Sciatic nerve (tissue), 2 donors: ENCODE data around the gene GP9. TPM values are rescaled to one million over a fixed set of nuclear protein-coding genes. Genes with fewer than 3 reads are reported as not detected.
A peak's percentile ranks its signal among the peaks of the same experiment; 100 is the strongest.

Experiments
- ATAC-seq: fragments of 200-7000 bp; cut with Tn5 transposase; one replicate; pipeline ENCODE4 v1.9.1; 2020; ENCODE audit warnings: mild to moderate bottlenecking, moderate library complexity
- DNase-seq: peaks from one replicate; pipeline ENCODE4 v3.0.0-alpha.2; 2020; ENCODE audit warnings: low spot score
- intact Hi-C: fragments of 100-400 bp; cut with DNase I; formaldehyde crosslinking; loops from one replicate; pipeline ENCODE4 v1.14.2; 2022
- total RNA-seq: library from RNA; stranded (reverse); fragmentation: NEBNext Ultra II Directional; extraction: Animal tissue kit (Norgen Biotek cat#: 25700); gene quantifications from one replicate; pipeline ENCODE4 v1.2.1, GENCODE V29; 2021
- donor health status: DM: no; HTN: no; CAD: no.
- donor health status: DM: no; HTN: no; CAD: no.

Gene GP9
- 0.53 TPM for total RNA-seq

DNA sequence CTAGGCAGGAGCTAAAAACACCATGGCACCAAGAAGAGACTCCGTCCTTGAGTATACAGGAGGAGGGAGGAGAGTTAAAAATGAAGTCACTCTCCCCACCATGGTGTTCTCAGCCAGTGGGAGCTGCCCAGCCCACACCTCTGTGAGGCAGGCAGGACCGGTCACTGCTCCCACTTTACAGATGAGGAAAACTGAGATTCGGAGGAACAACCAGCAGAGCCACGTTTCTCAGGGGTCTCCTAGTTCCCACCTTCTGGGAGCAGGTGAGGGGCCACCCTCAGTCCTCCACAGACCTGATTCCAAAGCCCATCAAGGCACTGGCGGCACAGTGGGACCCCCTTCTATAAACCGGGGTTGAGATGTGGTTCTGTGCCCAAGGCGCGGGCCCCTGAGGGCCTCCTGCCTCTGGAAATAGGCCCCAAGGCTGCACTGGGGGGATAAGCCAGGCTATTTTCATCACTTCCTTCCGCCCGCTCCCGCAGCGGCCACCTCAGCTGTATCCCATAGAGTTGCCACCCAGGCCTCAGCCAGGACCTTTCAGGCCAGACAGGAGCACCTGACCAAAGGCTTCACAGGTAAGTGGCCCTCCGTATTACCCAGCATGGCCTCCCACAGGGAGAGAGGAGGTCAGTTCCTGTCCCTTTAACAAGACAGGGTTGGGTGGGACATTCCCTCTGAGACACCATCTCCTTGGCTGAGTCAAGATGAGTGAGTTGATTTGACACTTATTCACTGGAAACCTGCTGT lies at the start of gene GP9:
GP9 (plus strand) TSS at position 504 of the 747 bp plus-strand sequence. CDS start 961 bp downstream, outside the sequence.
- no peak for ATAC-seq
- no peak for DNase-seq

GRCh38 chr3:129013491-129013891 lies 47.1 kb upstream of the GP9 start:
- intact Hi-C loops: no loop called here
- DNase-seq (no peak), ATAC-seq (no peak)

More for the DNA sequence above, at the start of gene GP9:
- intact Hi-C loops: no loop called here

GRCh38 chr3:129014148-129014547 lies 46.4 kb upstream of the GP9 start:
- ATAC-seq: peak; percentile 44

DNA sequence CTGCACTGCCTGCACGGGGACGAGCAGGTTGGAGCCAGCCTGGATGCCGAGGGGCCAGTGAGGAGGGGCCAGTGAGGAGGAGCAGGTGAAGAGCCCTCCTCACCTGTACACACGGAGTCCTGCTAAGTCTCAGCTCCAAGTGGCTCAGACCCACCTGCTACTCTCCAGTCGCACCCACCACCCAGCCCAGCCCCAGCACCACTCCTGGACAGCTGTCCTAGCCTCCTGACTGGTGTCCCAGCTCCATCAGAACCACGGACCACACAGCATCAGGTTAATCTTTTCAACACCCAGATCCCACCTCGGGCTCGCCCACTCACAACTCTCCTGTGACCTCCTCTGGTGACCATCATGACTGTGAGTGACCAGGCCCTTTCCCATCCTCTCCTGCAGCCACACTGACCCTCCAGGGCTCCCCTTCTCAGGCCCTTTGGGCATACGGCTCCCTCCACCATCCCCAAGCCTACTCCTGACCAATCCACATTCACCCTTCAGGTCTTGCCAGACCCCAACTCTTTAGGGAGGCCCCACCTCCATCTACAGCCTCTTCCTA lies 45.7 kb upstream of the GP9 start:
- ATAC-seq: no peak
- DNase-seq: no peak
- intact Hi-C loops: no loop called here

More at GRCh38 chr3:129014148-129014547, 46.4 kb upstream of the GP9 start:
- no peak for DNase-seq
- intact Hi-C loops: no loop called here

DNA sequence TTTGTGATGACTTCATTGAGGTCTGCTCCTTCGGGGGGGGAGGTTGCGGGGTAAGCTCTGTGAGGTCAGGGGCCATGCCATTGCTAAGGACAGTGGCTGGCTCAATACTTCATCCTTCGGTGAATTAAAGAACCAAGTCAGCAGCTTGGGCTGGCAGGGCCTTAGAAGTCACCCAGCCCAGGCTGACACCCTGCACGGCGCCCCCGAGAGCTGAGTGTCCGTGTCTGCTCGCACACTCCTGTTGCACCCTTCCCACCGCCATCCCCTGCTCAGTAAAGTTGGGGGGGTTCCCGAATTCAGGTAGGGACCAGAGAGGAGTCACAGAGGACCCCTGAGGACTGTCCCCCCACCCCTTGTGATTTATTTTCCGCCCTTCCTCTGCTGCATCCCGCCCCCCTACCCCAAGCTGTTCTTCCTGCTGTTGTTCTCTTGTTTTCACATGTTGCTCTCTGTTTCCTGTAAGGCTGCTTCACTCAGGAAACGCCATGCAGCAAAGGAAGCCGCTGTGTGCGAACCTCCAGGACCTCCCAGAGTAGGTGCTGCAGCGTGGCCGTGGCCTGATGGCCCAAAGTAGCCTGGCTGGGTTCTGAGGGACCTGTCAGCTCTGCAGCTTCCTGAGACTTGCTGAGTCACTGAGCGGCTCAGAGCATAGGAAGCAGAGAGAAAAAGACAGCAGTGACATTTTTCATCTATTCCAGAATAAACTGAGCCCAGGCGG lies 45.0 kb upstream of the GP9 start:
- DNase-seq (no peak), ATAC-seq (peak; percentile 57)
- intact Hi-C loops: no loop called here

GRCh38 chr3:129016356-129016719 lies 44.2 kb upstream of the GP9 start:
- ATAC-seq (no peak), DNase-seq (no peak)
- intact Hi-C loops: no loop called here

DNA sequence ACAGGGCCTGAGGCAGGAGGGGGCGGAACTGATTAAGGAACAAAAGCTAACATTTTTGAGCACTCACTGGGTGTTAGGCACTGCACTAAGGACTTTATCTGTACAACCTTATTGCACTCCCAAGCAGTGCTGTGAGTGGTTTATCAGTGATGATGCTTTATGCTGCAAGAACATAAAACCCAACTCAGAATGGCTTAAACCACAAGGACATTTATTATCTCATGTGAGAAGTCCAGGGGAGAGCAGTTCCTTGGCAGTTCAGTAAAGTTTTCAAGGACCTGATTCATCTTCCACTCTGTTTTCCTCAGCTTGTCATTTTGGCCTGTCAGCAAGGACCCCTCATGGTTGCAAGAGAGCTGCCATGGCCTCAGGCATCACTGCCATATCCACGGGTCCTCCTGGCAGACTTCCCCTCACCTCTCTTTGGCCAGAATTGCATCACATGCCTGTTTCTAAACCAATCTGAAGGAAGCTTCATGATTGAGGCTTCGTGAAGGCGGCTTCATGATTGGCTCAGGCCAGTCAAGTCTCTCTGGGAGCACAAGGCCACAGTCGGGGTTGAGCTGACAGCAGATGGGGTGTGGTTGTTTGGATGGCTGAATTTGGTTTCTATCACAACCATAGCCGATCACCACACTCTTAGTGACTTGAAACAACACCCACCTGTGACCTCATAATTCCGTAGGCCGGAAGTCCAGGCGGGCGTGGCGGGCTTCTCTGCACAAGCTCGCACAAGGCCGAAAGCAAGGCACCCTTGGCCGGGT lies 43.7 kb upstream of the GP9 start:
- DNase-seq (no peak), ATAC-seq (no peak)
- intact Hi-C loops: no loop called here

DNA sequence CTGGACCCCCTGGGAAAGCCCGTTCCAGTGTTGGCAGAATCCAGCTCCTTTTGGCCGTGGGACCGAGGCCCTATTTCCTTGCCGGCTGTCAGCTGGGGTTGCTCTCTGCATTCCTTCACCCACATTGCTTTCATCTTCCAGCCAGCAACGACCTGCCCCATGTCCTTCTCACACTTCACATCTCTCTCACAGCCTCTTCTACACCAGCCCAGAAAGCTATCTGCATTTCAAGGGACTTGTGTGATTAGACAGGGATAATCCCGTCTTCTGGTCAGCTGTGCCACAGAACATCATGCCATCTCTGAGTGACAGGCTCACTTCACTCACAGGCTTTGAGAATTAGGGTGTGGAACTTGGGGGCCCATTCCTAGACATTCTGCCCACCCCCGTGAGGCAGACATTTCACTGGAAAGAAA lies 43.1 kb upstream of the GP9 start:
- intact Hi-C loops: no loop called here
- no peak for DNase-seq
- no peak for ATAC-seq

DNA sequence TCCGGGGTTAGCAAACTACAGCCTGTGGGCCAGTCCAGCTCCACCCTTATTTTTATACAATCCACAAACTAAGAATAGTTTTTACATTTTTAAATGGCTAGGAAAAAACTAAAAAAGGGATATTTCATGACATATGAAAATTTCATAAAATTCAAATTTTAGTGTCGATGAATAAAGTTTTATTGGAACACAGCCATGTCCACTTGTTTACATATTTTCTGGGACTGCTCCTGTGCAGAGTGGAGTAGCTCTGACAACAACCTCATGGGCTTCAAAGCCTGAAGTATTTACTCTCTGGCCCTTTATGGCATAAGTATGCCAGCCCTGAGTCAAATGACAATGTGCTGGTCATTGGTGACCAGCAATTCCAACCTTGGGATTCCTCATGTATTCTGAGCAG lies 42.3 kb upstream of the GP9 start:
- intact Hi-C loops: no loop called here
- ATAC-seq (no peak), DNase-seq (no peak)

DNA sequence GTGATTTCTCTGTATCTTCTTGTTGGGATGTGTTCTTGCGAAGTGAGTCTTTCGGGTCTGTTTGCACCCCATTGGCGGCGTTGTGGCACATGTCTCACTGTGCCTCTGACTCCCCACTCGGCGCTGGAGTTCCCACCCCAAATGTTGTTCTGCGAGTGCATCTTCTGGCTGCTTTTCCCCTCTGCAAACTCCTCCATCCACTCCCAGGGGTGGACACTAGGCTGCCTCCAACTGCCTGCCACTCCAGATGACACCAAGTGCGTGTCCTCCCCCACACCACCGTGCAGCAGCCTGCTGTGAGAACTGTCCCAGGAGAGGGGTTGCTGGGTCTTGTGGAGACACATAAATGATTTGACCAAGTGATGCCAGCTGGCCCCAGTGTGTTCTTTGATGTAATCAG lies 41.8 kb upstream of the GP9 start:
- no peak for DNase-seq
- intact Hi-C loops: no loop called here
- no peak for ATAC-seq

GRCh38 chr3:129019266-129019665 lies 41.3 kb upstream of the GP9 start:
- DNase-seq (no peak), ATAC-seq (no peak)
- intact Hi-C loops: no loop called here

DNA sequence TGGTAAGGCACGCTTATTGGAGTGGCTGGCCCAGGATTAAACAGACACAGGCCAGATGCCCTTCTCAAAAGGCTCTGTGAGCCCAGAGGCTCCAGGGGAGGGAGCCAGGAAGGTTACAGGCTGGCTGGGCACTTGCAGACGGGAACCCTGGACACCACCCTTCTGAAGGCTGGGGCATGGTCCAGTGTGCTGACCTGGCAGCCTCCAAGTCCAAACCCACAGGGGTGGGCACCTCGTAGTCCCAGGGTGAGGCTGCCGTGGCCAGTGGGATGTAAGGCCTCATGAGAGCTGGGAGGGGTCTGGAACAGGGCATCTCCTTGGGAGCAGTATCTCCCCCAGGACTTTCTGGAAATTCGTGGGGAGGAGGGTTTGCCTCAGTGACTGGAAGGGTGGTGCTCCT lies 39.9 kb upstream of the GP9 start:
- DNase-seq: no peak
- no peak for ATAC-seq
- intact Hi-C loops: no loop called here

- ATAC-seq: no peak
- intact Hi-C loops: no loop called here
- peak; percentile 25 for DNase-seq
Measured at GRCh38 chr3:129021140-129021551, 39.4 kb upstream of the GP9 start.

GRCh38 chr3:129022114-129023007 lies 38.2 kb upstream of the GP9 start:
- DNase-seq: peak; percentile 72
- peak; percentile 62 for ATAC-seq

DNA sequence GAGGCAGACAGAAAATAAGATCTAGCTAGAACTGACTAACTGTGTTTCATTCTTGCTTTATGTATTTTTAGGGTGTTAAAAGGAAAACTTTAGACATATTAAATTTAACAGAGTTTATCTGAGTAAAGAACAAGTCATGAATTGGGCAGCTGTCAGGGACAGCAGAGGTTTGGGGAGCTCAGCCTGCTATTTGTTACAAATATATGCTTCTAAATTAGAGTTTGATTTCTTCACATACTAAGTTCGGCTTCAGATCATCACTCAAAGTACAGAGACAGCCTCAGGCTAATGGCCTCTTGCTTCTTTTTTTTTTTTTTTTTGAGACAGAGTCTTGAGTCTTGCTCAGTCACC lies 37.6 kb upstream of the GP9 start:
- intact Hi-C loops: no loop called here
- DNase-seq (no peak), ATAC-seq (no peak)

More at GRCh38 chr3:129022114-129023007, 38.2 kb upstream of the GP9 start:
- intact Hi-C loops: no loop called here

DNA sequence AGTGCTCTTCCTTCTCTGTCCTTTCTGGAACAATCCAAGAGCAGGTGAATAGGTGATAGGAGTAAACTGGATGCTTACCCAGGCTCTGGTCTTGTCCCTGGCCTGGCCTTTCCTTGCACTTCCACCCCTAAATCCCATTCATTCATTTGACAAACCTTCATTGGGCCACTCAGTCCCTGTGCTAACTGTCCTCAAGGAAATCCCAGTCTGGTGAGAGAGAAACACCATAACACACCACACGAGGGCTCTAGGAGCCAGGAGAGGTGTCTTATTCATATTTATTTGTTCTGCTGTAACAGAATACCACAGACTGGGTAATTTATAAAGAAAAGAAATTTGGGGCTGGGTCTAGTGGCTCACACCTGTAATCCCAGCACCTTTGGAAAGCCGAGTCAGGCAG lies 36.7 kb upstream of the GP9 start:
- intact Hi-C loops: no loop called here
- ATAC-seq (no peak), DNase-seq (no peak)

DNA sequence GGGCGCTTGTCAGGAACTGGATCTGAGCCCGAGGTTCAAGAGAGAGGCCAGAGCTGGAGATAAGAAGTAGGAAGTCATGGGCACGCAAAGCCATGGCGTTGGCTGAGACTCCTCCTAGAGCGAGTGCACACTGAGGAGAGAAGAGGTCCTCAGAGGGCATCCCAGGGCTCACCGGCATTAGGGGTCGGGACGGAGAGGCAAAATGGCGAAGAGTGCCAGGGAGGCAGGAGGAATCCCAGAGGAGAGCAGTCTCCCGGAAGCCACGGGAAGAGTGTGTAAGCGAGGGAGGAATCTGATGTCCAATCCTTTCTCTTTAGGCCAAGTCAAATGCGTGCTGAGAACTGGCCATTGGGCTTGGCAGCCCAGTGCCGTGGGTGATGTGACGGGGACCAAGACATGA lies 35.5 kb upstream of the GP9 start:
- intact Hi-C loops: no loop called here
- ATAC-seq (no peak), DNase-seq (peak; percentile 50)

DNA sequence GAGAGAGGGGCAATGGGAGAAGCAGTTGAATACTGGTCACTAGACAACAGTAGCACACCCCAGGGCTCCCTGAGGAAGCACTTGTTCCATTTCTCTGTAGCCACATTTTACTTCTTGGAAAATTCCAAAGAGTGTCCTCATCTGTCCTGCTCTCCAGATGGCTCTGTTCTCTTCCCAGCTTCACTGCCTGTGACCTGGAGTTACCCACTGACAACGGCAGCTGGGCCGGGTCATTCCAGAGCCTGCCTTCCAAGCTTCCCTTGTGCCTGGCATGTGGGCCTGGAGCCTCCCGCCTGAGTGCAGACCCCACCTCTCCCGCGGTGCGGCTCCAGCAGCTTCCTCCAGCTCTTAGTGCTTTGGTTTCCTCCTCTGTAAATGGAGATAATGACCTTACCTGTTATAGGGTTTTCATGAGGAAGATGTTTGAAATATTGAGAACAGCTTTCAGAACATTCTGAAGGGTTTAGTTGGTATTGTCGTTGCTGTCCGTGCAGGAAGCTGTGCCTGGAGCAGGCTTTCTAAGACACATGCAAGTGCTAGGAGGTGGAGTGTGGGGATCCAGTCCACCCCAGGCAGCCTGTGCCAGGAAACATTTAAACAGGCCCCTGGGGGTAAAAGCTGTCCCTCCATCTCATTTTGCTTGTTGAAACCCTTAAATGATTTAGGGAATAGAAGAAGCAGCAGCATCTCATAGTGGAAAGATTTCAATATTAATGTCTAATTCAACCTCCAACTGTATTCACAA lies 34.7 kb upstream of the GP9 start:
- ATAC-seq (peak; percentile 80), DNase-seq (peak; percentile 42)
- intact Hi-C loops: no loop called here
